ENCODE results near the gene CERCAM.

CERCAM gene, protein sequence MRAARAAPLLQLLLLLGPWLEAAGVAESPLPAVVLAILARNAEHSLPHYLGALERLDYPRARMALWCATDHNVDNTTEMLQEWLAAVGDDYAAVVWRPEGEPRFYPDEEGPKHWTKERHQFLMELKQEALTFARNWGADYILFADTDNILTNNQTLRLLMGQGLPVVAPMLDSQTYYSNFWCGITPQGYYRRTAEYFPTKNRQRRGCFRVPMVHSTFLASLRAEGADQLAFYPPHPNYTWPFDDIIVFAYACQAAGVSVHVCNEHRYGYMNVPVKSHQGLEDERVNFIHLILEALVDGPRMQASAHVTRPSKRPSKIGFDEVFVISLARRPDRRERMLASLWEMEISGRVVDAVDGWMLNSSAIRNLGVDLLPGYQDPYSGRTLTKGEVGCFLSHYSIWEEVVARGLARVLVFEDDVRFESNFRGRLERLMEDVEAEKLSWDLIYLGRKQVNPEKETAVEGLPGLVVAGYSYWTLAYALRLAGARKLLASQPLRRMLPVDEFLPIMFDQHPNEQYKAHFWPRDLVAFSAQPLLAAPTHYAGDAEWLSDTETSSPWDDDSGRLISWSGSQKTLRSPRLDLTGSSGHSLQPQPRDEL

DNA sequence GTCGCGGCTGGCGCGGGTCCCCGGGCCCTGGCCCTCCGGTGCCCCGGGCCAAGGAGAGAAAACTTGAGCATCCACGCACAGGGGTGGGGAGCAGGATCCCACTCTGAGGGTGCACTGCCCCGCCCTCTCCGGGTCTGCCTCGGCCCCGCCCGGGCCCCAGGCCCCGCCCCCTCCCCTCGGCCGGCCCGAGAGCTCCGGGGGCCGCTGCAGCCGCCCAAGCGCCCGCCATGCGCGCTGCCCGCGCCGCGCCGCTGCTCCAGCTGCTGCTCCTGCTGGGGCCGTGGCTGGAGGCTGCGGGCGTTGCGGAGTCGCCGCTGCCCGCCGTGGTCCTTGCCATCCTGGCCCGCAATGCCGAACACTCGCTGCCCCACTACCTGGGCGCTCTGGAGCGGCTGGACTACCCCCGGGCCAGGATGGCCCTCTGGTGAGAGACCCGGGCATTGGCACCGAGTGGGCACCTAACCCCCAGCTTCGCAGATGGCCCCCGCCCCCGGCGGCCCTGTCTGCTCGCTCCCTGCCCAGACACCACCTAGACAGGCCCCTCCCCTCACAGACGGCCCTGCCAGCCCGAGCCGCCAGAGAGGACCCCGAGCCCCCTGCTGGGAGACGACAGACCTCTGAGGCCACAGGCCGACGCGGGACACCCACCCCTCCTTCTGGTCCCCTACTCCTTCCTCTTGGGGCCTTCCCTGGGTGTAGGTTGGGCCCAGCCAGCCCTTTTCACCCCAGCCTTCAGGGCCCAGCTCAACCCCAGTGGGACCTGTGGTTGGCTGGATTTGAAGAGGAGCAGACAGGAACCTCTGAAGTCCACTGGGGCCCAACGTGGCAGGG lies at the start of gene CERCAM:
Gene CERCAM (plus strand): TSS at position 207 of the 831 bp plus-strand sequence. CDS start 21 bp downstream, at position 228.
- DNase-seq (ENCODE audit: low read depth) = peak; percentile 15

DNA sequence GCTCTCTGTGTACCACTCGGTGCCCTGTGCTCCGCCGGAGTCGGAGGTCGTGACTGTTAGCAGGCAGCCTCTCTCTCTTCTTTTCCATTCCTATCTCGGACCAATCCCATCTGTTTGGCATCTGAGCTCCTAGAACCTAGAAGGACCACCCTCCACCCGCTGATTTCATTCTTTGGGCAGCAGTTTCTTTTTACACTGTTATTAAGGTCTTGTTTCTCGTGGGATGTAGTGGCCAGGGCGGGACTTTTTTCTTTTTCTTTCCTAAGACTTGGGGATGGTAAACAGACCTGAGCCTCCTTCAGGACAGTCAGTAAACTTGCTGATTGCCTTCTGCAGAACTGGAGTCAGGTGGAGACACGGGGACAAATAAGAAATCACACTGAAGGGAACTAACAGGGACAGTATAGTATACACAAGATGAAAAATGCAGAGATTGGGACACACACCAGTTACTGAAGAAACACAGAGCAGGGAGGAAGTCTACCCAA lies 49.0 kb upstream of the CERCAM start:
- DNase-seq (ENCODE audit: low read depth) = peak; percentile 31

DNA sequence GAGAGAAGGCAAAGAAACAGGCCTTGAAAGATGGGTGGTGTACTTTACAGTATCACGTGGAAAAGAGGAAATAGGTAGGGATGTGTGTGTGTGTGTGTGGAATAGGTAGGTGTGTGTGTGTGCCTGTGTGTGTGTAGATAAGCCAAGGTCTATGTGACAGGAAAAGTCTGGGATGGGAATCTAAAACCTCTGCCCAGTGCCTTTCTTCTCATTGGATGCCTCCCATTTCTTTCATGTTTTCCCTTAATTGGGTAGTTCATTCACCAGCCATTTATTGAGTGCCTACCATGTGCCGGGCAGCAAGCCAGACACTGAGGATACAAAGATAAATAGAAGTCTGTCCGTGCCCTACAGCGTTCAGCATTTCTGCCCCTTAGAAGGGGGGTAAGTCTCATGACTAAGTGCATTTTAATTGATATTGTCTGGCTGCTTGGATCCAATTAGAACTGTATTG lies 48.4 kb upstream of the CERCAM start:
- peak; percentile 24 for DNase-seq (ENCODE audit: low read depth)

DNA sequence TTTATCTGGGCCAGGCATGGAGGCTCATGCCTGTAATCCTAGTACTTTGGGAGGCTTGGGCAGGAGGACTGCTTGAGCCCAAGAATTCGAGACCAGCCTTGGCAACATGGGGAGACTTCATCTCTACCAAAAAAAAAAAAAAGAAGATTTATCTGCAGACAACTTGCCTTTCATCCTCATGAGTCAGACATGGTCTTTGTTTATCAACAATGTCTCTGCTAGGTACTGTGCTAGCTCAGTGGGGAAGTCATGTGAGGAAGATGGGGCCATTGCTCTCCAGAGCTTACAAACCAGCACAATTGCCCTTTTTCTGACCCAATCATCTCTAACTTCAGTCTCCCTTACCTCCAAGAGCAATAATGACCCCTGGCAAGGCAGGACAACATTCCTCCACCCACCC lies 47.9 kb upstream of the CERCAM start:
- DNase-seq (ENCODE audit: low read depth) = peak; percentile 88

DNA sequence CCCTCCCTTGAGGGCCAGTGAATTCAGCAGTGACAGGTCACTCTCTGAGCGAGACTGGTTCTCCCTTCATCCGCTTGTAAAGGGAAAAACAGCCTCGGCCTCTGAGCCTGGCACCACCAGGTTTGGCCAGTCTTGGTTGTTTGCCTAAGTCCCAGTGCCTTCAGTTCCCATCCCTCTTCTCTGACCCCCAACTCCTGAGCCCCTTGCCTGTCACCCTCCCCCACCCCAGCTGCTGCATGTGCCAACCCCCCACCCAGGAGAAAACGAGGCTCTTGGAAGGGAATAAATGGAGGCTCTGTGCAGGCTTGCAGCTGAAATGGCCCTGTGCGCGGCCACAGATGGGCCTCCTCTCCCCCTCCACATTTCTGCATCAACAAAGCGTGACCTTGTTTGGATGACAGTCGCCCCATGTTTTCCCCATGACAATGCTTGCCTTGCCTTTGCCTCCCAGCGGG lies 46.4 kb upstream of the CERCAM start:
- DNase-seq (ENCODE audit: low read depth) = no peak

DNA sequence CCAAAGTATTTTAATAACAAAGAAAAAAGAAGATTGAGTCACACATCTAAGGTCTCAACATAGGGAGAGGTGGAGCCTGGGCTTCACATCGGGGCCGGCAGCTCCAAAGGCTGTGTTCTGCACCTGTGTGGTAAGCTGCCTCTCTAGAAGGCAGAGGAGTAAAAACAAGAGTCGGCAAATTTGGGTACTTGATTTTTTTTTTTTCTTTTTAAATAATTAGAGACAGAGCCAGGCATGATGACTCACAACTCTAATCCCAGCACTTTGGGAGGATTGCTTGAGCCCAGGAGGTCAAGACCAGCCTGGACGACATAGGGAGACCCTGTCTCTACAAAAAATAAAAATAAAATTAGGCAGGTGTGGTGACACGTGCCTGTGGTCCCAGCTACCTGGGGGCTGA lies 44.8 kb upstream of the CERCAM start:
- DNase-seq (ENCODE audit: low read depth) = peak; percentile 20

DNA sequence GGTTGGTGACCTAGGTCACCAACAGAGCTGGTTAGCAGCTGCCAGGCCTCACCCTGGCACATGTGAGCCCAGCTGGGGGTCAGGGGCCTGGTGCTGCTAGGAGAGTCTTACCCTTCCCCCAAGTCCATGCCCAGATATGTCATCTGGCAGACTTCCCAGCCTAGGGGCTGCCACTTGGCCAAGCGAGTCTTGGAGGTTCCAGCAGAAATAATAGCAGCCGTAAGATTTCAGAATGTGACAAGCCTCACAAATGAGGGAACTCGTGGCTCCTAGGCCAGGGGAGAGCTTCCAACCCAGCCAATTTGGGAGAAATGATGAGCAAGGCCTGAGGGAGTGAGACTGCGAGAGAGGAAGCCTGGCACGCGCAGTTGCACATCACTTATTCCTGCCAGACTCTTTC lies 38.4 kb upstream of the CERCAM start:
- no peak for DNase-seq (ENCODE audit: low read depth)

DNA sequence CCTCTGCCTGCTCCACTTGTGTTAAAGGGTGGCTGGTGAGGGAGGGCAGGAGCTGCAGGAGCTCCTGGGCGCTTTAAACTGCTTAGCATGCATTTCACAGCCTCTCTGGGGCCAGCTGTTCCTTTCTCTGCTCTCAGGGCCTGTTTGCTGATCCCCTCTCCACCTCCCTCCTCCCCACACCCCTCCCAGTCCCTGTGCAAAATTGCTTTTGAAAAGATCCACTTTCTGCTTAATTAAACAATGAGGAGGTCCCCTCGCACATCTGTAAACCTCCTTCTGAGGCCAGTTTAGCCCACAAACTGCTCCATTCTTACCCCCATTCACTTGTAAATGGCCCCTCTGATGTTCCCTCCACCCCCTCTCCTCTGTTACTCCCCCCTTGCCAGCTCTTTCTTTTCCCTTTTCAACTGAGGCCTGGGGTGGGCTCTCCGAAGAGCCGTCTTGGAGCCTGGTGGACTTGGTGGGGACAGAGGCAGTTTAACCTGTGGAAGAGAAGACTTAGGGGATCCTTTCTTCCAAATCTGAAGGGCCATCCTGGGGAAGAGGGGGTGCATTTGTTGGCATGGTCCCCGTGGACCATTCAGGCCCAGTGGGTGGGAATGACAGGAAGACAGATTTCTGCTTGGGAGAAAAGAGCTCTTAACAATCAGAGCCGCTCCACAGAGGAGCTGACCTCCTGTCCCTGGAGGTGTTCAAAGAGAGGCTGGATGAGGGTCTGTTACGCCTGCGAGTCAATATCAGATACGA lies 37.5 kb upstream of the CERCAM start:
- no peak for DNase-seq (ENCODE audit: low read depth)

DNA sequence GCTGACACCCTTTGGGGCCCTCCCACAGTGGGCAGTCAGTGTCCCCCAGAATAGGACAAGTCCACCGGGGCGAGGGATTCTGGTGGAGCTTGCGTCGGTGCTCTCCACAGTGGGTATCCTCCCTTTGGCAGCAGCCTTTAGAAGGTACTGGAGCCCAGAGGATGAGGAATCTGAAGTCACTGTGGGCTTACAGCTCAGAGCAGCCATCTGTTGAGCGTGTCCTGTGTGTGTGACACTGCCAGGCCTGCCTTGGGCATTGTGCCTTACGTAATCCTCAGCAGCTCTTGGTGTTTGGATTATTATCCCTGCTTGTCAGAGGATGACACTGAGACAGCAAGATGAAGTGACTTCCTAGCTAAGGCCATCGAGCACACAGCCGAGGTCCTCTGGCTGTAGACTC lies 36.9 kb upstream of the CERCAM start:
- no peak for DNase-seq (ENCODE audit: low read depth)

DNA sequence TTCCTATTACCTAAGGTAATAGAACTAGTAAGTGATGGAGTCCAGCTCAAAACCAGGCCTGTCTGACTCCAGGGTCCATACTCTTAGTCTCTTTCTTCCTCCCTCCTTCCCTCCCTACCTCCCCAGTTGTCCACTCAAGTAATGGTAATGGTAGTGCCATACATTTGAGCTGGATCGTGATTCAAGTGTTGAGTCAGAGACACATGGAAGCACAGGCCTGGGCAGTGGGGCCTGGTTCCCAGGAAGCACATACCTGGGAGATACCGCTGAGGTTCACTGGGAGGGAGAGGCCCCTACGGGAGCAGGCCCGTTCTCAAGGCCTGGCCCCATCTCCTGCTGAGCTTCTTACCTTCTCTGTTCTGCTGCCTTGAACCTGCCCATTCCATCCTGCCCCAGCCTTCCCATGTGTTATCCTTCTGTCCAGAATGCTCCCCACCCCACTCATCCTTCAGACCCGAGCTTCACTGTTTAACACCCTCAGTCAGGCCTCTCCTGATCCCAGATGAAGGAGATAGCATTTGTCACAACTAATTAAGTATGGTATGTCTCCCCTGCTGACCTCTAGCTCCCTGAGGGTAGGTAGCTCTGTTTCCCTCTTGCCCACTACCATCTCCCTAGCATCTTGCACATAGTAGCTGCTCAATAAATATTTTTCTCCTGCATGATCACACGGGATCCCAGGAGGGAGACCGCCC lies 35.7 kb upstream of the CERCAM start:
- DNase-seq (ENCODE audit: low read depth) = peak; percentile 21

DNA sequence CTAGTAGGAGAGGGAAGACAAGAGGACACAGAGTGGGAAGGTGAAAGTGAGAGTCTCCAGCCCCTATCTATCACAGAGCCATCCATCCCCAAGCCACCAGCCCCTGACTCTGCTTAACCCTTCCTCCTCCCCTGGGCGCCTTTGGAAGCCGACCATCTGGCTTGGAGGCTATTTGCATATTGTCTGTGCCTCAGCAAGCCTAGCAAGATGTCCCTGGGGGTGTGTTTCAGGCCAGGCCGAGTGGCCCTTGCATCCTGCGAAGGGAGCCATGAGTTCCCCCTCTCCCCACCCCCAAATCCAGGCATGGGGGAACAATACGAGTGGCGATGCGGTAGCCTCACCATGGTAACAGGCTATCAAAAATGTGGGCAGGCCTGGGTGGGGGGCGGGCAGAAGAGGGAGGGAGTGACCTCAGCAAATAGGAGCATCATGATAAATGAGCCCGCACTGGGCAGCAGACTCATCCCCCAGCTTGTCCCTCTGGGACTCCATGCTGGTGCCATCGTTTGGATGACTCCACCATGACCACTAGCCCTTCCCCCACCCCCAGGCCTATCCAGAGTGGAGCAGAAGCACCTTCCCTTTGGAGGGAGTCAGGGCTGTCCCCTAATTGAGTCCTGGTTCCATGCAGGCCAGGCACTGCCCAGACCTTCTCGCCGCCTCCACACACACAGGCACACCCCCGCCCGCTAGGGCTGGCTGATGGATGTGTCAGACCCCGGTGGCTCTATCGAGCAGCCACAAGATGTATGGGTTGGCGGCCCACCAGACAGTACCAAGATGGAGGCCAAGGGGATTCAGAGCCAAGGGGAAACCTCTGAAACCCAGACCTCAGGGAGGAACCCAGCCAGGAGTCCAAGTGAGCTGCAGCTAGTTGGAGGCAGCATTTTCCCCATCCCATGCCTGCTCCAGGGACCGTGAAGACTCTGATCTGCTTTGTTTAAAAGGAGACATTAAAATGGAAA lies 34.9 kb upstream of the CERCAM start:
- DNase-seq (ENCODE audit: low read depth) = no peak

DNA sequence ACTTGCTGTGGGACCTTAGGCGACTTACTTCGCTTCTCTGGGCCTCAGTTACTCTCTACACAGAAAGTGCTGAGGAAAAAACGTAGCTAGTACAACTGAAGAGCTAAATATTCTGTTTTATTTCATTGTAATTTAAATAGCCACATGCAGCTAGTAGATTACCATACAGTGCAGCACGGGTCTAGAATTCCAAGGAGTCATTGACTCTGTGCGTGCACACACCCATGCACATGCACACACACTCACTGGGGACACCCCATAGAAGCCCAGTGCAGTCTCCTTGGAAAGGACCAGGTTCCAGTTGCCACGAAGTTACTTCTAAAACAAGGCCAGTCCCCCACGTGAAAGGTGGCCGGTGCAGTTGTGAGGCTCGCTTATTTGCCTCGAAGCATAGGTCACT lies 32.5 kb upstream of the CERCAM start:
- DNase-seq (ENCODE audit: low read depth) = no peak

DNA sequence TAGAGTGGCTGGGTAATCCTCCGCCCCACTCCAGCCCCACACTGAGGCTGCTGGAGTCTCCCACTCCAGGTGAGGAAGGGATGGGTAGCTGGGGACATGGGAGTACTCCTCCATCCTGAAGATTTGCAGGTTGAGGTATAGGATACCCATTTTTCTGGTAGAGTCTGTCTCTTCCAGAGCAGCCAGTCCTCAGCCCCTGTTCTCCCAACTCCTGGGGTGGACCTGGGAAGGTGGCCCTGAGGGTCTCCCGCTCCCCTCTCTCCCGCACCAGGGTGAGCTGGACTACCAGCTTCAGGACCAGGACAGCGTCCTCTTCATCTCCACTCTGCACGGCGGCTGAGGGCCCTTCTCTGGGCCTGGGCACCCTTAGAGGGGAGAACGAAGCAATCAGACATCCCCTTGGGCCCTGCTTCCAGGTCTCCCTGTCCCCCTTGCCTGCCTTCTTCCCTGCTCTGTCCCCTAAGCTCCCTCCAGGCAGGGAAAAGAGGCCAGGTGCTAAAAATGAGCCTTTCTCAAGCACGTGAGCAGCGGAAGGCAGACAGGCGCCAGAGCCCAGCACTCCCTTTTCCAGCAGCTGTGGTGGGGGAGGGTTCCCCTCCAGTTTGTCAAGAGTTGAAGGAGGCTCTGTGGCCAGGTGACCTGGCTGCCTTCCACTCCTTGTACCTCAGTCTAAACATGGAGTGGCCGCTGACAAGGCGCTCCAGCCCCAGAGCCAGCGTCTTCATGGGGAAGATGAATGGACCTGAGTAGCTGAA lies 31.1 kb upstream of the CERCAM start:
- no peak for DNase-seq (ENCODE audit: low read depth)

DNA sequence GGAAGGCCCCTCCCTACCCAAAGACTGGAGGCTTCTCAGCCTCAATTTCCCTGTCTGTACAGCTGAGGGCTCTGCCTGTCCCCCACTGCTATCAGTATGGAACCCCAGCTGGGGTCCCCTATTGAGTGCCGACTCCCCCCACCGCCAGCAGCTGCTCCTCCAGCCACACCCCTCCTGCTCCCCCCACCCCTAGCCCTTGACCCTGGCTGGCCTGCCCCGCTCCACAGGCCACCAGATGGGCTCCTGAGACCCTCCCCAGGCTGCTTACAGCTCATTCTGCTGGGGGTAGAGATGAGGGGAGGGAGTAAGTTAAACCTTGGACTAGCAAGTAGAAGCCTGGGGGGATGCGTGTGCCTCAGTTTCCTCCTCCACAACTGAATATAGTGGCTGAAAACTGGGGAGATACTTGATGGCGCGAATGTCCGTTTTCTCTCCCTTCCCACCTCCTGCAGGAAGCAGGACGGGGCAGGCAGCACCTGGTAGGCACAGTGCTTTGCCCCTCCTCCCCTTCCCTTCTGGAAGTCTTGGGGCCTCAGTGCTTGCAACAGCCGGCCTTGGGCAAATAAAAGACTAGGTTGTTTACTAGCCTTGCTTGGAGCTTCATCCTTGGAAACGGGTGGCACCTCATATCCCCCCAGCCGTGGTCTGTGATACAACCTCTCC lies 30.4 kb upstream of the CERCAM start:
- DNase-seq (ENCODE audit: low read depth) = no peak

DNA sequence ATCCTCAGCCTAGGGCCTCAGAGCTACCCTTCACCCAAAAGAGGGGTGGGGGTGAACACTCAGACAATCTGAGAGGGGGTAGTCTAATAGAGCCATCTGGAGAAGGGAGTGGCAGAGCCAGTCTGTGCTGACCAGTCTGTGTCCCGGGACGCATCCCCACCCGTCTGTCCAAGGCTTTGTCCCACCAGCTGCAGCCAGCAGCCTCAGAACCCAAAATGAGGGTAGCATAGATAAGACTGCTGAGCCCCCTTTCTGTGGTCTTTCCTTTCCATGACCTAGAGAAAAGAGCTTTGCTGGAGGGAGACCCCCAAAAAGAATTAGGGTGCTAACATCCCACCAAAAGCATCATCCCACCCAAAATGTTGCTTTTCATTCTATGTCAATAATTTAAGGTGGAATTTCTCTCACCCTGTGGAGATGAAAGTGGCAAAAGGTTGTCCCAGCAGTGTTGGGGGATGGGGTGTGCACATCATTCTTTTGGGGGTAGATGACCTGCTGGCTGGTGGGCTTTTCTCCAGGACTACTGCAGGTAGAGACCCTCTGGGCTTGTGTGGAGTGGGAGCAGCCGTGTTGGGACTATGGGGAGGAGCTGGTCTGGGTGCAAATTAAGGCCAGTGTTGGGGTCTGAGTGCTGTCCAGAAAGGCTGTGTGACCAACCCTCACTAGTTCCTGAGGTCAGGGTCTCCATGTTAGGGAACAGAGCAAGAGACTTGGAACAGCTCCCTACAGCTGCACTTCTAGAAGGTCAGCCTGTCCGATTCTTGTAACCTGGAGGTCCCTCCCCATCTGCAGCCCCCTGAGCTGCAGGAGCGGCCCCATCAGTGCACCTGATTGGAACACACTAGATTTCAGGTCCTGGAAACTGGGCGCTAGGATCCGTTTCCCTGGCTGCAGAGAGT lies 29.6 kb upstream of the CERCAM start:
- DNase-seq (ENCODE audit: low read depth) = no peak

DNA sequence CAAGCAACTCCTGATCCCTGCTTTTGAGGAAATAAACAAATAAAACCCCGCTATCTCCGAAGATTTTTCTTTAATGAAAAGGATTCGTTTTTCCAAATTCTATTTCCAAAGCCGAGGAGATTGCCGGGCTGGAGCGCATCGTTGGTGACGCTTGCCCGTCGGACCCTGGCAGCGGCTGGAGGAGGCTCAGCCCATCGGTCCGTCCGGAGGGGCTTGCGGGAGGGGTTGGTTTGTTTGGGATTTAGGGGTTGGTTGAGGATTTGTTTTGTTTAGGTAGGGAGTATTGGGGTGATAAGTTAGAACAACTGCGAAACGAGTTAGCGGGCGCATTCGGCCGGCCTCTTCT lies 28.7 kb upstream of the CERCAM start:
- DNase-seq (ENCODE audit: low read depth) = no peak

DNA sequence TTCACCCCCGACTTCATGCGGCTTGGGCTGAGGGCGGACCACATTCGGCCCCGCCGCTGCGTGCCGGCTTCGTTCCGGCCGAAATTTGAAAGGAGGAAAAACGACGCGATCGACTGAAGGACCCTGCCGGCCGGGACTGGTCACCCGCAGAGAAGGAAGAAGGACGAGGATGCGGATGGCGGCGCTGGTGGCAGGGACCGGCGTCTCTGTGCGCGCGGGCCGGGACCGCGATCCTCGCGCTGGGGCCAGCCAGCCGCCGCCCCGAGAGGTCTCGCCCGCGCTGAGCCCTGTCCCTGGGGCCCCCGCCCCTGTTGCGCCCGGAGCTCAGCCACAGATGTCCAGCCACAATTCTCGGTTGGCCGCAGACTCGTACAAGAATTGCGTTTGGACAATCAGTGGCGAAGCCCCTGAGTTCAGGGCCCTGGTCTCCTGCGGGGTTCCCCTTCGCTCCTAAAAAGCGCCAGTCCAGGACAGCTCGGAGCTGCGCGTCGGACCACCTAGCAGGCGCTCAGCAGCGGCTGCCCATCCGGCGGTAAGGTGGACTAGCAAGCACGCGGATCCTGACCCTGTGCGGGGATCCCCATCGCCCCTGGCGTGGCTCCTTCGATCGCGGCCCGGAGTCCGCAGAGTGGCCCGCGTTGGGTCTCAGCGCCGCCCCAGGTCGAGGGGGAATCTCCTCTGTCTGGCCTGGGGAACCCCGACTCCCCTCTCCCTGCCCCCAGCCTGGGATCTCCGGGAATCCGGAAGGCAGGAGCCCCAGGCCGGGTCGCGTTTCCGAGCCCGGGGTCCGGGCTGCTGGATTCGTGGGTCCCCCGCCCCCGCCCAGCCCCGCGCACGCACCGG lies 28.1 kb upstream of the CERCAM start:
- DNase-seq (ENCODE audit: low read depth) = no peak
